Measurements from ENCODE around the gene FIGN. TPM values are rescaled to one million over a fixed set of nuclear protein-coding genes. Genes with fewer than 3 reads are reported as not detected.

FIGN gene
- 0.51 and 0.76 TPM in 2 replicates for total RNA-seq (2014; rRNA removed; shearing (Covaris generic))
- 1.8 and 2.6 TPM in 2 replicates for polyA plus RNA-seq (2016; fragmentation: Nextera tagmentation; extraction: Ambion mirVana)

GRCh38 chr2:163735685-163736432, at the start of gene FIGN:
TSS of gene FIGN (minus strand) at chr2:163736008. CDS start at chr2:163734927, 1,081 bp downstream.
- H3K27ac ChIP-seq = peak within 1 kb of the TSS; percentile 80
- peak within 1 kb of the TSS; percentile 93 for H2AFZ ChIP-seq
- 1 to 2% methylated on average over 45 to 52 of the region's 54 CpGs for WGBS, 2 experiments (ENCODE audit: low coverage in 1 of 2, low lambda C conversion rate in 2 of 2, missing lambda C conversion rate in 2 of 2)
- H3F3A ChIP-seq (ENCODE audit: insufficient read depth) = peaks cover 8% of the 10 kb centered on the region; the same call in 1 of the 2 replicates
- peaks cover 16% of the 10 kb centered on the region for H3K4me1 ChIP-seq (ENCODE audit: insufficient read depth)
- H3K36me3 ChIP-seq (ENCODE audit: low read depth) = no peaks in the 10 kb centered on the region
- H3K27me3 ChIP-seq (replicated peaks; ENCODE audit: insufficient read depth) = no peaks in the 10 kb centered on the region
- no peaks in the 10 kb centered on the region for H4K20me1 ChIP-seq (ENCODE audit: insufficient read depth)
- no peak for TF ChIP-seq EZH2 (IDR thresholded peaks at IDR 0.05; ENCODE audit: insufficient read depth, poor library complexity, severe bottlenecking)
- TF ChIP-seq EZH2phosphoT487 (IDR thresholded peaks at IDR 0.05; ENCODE audit: insufficient read depth, low read depth) = no peak
- in situ Hi-C loops (cut with MboI) = no loop called here
- peak within 1 kb of the TSS; percentile 97 for H3K4me2 ChIP-seq (ENCODE audit: unreplicated experiment)
- H3K9ac ChIP-seq = peak within 1 kb of the TSS; percentile 81
- peaks cover 43% of the 10 kb centered on the region for H3K79me2 ChIP-seq (ENCODE audit: insufficient read depth)
- peak; percentile 91 for DNase-seq
- peak within 1 kb of the TSS; percentile 93 for H3K4me3 ChIP-seq
- H3K9me3 ChIP-seq (ENCODE audit: low read depth) = no peaks in the 10 kb centered on the region
- H3K9me2 ChIP-seq (ENCODE audit: insufficient read depth) = no peaks in the 10 kb centered on the region

- Histone ChIP-seq H3K4me3 (no peak overlapping the region), H3K9me3 (ENCODE audit: low read depth) (no peaks in the 10 kb centered on the region), H3K27me3 (replicated peaks; ENCODE audit: insufficient read depth) (no peaks in the 10 kb centered on the region), H3K9ac (no peak overlapping the region), H3K36me3 (ENCODE audit: low read depth) (no peaks in the 10 kb centered on the region), H4K20me1 (ENCODE audit: insufficient read depth) (no peaks in the 10 kb centered on the region), H3K4me2 (ENCODE audit: unreplicated experiment) (no peak overlapping the region), H3K79me2 (ENCODE audit: insufficient read depth) (no peaks in the 10 kb centered on the region), H3K9me2 (ENCODE audit: insufficient read depth) (no peaks in the 10 kb centered on the region), H3K4me1 (ENCODE audit: insufficient read depth) (no peaks in the 10 kb centered on the region), H3F3A (ENCODE audit: insufficient read depth) (no peaks in the 10 kb centered on the region), H2AFZ (no peak overlapping the region), H3K27ac (no peak overlapping the region)
- no peak for DNase-seq
- 58 to 60% methylated on average over 3 of the region's 3 CpGs for WGBS, 2 experiments (ENCODE audit: low coverage in 1 of 2, low lambda C conversion rate in 2 of 2, missing lambda C conversion rate in 2 of 2)
- TF ChIP-seq EZH2phosphoT487 (IDR thresholded peaks at IDR 0.05; ENCODE audit: insufficient read depth, low read depth) = no peak
- TF ChIP-seq EZH2 (IDR thresholded peaks at IDR 0.05; ENCODE audit: insufficient read depth, poor library complexity, severe bottlenecking) = no peak
- in situ Hi-C loops (cut with MboI) = no loop called here
Measured at GRCh38 chr2:163785162-163785561, 49.4 kb upstream of the FIGN start.

GRCh38 chr2:163779970-163780597, 44.3 kb upstream of the FIGN start:
- no peak overlapping the region for H3K27ac ChIP-seq
- H3K36me3 ChIP-seq (ENCODE audit: low read depth) = no peaks in the 10 kb centered on the region
- TF ChIP-seq EZH2 (IDR thresholded peaks at IDR 0.05; ENCODE audit: insufficient read depth, poor library complexity, severe bottlenecking) (no peak), EZH2phosphoT487 (IDR thresholded peaks at IDR 0.05; ENCODE audit: insufficient read depth, low read depth) (no peak)
- no peaks in the 10 kb centered on the region for H3K9me2 ChIP-seq (ENCODE audit: insufficient read depth)
- H3K4me3 ChIP-seq = no peak overlapping the region
- WGBS, 2 experiments (ENCODE audit: low coverage in 1 of 2, low lambda C conversion rate in 2 of 2, missing lambda C conversion rate in 2 of 2) = 77 to 79% methylated on average over 6 of the region's 6 CpGs
- in situ Hi-C loops (cut with MboI) = no loop called here
- H3K4me1 ChIP-seq (ENCODE audit: insufficient read depth) = peaks cover 29% of the 10 kb centered on the region
- no peaks in the 10 kb centered on the region for H3K9me3 ChIP-seq (ENCODE audit: low read depth)
- H3F3A ChIP-seq (ENCODE audit: insufficient read depth) = peaks cover 33% of the 10 kb centered on the region
- no peaks in the 10 kb centered on the region for H4K20me1 ChIP-seq (ENCODE audit: insufficient read depth)
- H2AFZ ChIP-seq = no peak overlapping the region
- no peak overlapping the region for H3K4me2 ChIP-seq (ENCODE audit: unreplicated experiment)
- no peak for DNase-seq
- no peaks in the 10 kb centered on the region for H3K79me2 ChIP-seq (ENCODE audit: insufficient read depth)
- no peaks in the 10 kb centered on the region for H3K27me3 ChIP-seq (replicated peaks; ENCODE audit: insufficient read depth)
- no peak overlapping the region for H3K9ac ChIP-seq

- Histone ChIP-seq H3K27ac (peak overlapping the region; percentile 24), H3K9me2 (ENCODE audit: insufficient read depth) (no peaks in the 10 kb centered on the region), H3K9ac (no peak overlapping the region), H3K27me3 (replicated peaks; ENCODE audit: insufficient read depth) (no peaks in the 10 kb centered on the region), H2AFZ (no peak overlapping the region), H4K20me1 (ENCODE audit: insufficient read depth) (no peaks in the 10 kb centered on the region), H3K79me2 (ENCODE audit: insufficient read depth) (no peaks in the 10 kb centered on the region), H3F3A (ENCODE audit: insufficient read depth) (peaks cover 45% of the 10 kb centered on the region), H3K4me3 (0 out of 2 replicates have a peak overlapping the region, but pooled peaks have one; percentile 3), H3K36me3 (ENCODE audit: low read depth) (no peaks in the 10 kb centered on the region), H3K4me2 (ENCODE audit: unreplicated experiment) (peak overlapping the region; percentile 58), H3K9me3 (ENCODE audit: low read depth) (no peaks in the 10 kb centered on the region), H3K4me1 (ENCODE audit: insufficient read depth) (peaks cover 39% of the 10 kb centered on the region)
- TF ChIP-seq EZH2phosphoT487 (IDR thresholded peaks at IDR 0.05; ENCODE audit: insufficient read depth, low read depth) = no peak
- TF ChIP-seq EZH2 (IDR thresholded peaks at IDR 0.05; ENCODE audit: insufficient read depth, poor library complexity, severe bottlenecking) = no peak
- in situ Hi-C loops (cut with MboI) = no loop called here
- DNase-seq = peak; percentile 70
- 67% methylated on average over 5 of the region's 5 CpGs for WGBS, 2 experiments (ENCODE audit: low coverage in 1 of 2, low lambda C conversion rate in 2 of 2, missing lambda C conversion rate in 2 of 2)
Measured at GRCh38 chr2:163778045-163778781, 42.4 kb upstream of the FIGN start.
